HPDE6-E6E7 (cell line): ENCODE measurements around the gene HS3ST5.
"Not testable (repeated sequence)": the region's sequence is repeated elsewhere in the genome, so short reads cannot be mapped to it uniquely, and the experiment has no call there.

ENCODE experiments used
- DNase-seq: peaks from one replicate; pipeline ENCODE4 v3.0.0; 2011; ENCODE audit warnings: missing footprints; ENCODE audit errors: extremely low spot score

HS3ST5 gene

GRCh38 chr6:114049367-114049966 is 293.4 kb downstream of the HS3ST5 start:
- DNase-seq, result no peak

- not testable (repeated sequence) for DNase-seq
Observed at GRCh38 chr6:114044566-114044965, 298.3 kb downstream of the HS3ST5 start.

GRCh38 chr6:114042267-114043016 is 300.4 kb downstream of the HS3ST5 start:
- no peak for DNase-seq

- no peak for DNase-seq
Observed at GRCh38 chr6:114040871-114041270, 302.0 kb downstream of the HS3ST5 start.

GRCh38 chr6:114039841-114040240 is 303.0 kb downstream of the HS3ST5 start:
- DNase-seq, result no peak

- DNase-seq, result no peak
Observed at GRCh38 chr6:114033606-114034005, 309.2 kb downstream of the HS3ST5 start.

GRCh38 chr6:114032721-114033120 is 310.1 kb downstream of the HS3ST5 start:
- DNase-seq, result no peak

- no peak for DNase-seq
Observed at GRCh38 chr6:114030767-114031166, 312.1 kb downstream of the HS3ST5 start.

- no peak for DNase-seq
Observed at GRCh38 chr6:114024746-114025145, 318.1 kb downstream of the HS3ST5 start.

GRCh38 chr6:114020196-114020595 is 322.6 kb downstream of the HS3ST5 start:
- DNase-seq, result no peak

- DNase-seq, result not testable (repeated sequence)
Observed at GRCh38 chr6:114017146-114017545, 325.7 kb downstream of the HS3ST5 start.

GRCh38 chr6:114014106-114014505 is 328.7 kb downstream of the HS3ST5 start:
- DNase-seq, result not testable (repeated sequence)

GRCh38 chr6:114011486-114011885 is 331.3 kb downstream of the HS3ST5 start:
- DNase-seq, result not testable (repeated sequence)

- DNase-seq, result no peak
Observed at GRCh38 chr6:114010540-114010939, 332.3 kb downstream of the HS3ST5 start.

GRCh38 chr6:114009192-114009591 is 333.6 kb downstream of the HS3ST5 start:
- no peak for DNase-seq

- no peak for DNase-seq
Observed at GRCh38 chr6:114008331-114008730, 334.5 kb downstream of the HS3ST5 start.

GRCh38 chr6:114007516-114007915 is 335.3 kb downstream of the HS3ST5 start:
- no peak for DNase-seq
